Measurements from ENCODE around the gene PRDM5.

DNA sequence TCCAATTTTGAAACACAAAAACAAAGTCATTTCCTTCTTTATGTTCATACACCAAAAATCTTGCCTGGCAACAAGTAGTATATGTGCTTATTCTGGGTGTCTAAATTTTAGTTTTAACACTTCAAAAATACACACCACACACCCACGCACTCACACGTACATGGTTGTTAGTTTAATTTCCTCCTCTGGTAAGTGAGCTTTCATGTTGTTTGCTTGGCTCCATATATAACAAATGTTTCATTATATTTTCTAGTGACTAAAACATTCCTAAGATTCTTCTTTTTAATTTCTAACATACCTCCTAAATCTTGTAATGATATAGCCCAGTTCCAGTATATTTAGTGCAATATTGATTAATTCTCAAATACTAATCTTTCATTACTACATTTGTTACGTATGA lies 80.9 kb downstream of the PRDM5 start:
- no peak for TF ChIP-seq POLR2AphosphoS5 (IDR thresholded peaks at IDR 0.05)
- TF ChIP-seq CTCF (IDR thresholded peaks at IDR 0.05): no peak
- TF ChIP-seq POLR2A (IDR thresholded peaks at IDR 0.05): no peak

Data from prostate gland (tissue), 2 donors.